HG03108 (cell line): Measurements from ENCODE around the gene LRIG2.
"Not testable (repeated sequence)": the region's sequence is repeated elsewhere in the genome, so short reads cannot be mapped to it uniquely, and the experiment has no call there.

Experiments
- ATAC-seq: cut with Tn5 transposase; IDR thresholded peaks from one replicate; pipeline ENCODE4 v1.9.1; 2021; ENCODE audit warnings: moderate library complexity; ENCODE audit not compliant: unreplicated experiment

The LRIG2 gene

DNA sequence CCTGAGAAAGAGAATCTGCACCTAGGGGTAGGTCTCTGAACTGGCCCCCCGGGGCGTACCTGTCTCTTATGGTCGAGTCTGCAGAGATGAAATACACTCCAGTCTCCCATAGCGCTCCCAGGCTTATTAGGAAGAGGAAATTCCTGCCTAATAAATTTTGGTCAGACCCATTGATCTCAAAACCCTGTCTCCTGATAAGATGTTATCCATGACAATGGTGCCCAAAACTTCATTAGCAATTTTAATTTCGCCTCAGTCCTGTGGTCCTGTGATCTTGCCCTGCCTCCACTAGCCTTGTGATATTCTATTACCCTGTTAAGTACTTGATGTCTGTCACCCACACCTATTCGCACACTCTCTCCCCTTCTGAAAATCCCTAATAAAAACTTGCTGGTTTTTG lies 85.7 kb downstream of the LRIG2 start:
- not testable (repeated sequence) for ATAC-seq

DNA sequence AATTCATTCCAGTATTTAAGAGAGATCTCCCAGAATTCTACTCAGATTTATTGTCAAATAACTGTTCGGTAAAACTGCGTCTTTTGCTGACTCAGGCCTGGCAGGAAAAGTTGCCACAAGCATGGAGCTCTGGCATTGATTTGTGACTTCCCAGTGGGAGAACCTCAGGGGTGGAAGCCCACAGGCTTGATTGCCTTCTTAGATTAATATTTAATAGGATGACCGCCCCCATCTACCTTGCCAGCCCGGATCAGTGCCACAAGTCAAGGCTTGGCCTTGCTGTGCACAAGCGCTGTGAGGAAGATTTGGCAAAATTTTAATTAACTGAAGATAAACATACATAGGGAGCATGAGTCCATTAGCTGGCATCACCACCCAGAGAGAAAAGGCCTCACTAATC lies 93.5 kb downstream of the LRIG2 start:
- ATAC-seq, result no peak

DNA sequence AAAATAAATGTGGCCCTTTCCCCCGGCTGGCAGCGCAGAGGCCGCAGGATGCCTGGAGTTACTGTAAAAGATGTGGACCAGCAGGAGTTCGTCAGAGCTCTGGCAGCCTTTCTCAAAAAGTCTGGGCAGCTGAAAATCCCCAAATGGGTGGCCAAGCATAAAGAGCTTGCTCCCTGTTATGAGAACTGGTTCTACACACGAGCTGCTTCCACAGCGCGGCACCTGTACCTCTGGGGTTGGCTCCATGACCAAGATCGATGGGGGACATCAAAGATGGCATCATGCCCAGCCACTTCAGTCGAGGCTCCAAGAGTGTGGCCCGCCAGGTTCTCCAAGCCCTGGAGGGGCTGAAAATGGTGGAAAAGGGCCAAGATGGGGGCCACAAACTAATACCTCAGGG lies 95.9 kb downstream of the LRIG2 start:
- no peak for ATAC-seq

DNA sequence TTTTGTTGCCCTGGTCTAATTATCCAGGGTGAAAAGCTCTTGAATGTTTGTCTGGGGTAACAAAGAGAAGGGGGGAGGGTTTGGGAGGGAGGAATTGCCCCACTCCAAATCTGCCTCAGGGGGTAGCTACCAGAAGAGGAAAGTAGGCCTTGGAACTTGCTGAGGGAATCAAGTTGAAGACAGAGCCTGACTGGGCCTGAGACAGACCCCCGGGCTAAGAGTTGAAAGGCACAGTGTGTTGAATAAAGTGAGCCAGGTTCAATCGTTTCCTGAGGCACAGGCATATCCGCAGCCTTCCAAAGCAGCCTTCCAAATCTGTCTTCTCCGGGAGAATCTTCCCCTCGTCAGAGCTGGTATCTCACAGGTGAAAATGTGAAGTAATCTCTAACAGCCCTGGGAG lies 96.6 kb downstream of the LRIG2 start:
- no peak for ATAC-seq

DNA sequence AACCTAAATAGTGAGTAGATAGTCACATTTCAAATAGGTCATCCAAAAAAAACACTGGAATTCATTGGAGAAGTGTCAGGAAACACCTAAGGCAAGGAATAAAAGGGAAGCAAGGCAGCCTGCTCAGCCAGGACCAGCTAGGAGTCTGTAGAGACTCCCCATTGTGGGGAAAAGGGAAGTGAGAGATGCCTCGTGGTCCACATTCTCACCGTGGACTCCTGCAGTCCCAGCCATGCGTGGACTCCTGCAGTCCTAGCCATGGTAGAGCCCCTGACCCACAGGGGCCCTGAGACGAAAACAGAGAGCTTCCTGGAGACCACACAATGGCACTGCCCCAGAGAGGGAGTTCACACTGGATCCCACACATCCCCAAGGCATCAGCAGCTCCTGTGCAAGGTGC lies 97.5 kb downstream of the LRIG2 start:
- ATAC-seq, result no peak

DNA sequence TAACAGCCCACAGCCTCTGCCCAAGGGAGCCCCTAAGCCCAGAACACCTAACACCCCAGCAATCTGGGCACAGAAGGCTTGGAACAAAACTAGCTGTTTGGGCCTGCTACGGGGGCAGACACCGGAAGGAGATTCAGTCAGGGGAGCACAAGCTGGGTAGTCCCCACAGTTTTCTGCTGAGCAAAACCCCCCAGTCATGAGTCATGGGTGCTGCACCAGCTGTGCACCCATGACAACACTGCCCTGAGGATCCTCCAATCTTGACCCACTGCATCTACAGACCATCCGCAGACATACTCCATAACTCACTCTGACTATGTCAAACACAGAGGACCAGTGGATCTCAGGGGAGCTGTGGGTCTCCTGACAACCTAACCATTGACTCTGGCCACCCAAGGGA lies 105.1 kb downstream of the LRIG2 start:
- ATAC-seq, result peak; percentile 67

DNA sequence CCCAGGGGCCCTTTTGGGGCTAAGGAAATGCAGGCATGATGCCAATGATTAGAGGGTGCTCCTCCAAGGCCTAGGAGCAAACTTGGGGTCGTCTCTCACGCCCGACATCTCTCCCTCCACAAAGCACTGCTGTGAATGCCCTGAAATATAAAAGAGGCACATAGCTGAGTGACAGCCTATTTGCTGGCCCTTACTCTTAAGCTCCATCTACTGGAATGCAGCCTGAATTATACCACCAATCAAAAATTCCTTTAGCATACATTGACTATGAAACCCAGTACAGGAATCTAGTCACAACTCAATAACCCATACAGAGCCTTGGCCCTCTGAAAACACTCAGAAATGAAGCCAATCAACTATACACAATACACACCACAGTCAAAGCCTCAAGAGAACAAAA lies 105.5 kb downstream of the LRIG2 start:
- ATAC-seq, result no peak
